ENCODE data around the gene CYP1A1. TPM values are rescaled to one million over a fixed set of nuclear protein-coding genes. Genes with fewer than 3 reads are reported as not detected.

Gene CYP1A1
- total RNA-seq, 1 donor from 2014 or later: 13.8 TPM

DNA sequence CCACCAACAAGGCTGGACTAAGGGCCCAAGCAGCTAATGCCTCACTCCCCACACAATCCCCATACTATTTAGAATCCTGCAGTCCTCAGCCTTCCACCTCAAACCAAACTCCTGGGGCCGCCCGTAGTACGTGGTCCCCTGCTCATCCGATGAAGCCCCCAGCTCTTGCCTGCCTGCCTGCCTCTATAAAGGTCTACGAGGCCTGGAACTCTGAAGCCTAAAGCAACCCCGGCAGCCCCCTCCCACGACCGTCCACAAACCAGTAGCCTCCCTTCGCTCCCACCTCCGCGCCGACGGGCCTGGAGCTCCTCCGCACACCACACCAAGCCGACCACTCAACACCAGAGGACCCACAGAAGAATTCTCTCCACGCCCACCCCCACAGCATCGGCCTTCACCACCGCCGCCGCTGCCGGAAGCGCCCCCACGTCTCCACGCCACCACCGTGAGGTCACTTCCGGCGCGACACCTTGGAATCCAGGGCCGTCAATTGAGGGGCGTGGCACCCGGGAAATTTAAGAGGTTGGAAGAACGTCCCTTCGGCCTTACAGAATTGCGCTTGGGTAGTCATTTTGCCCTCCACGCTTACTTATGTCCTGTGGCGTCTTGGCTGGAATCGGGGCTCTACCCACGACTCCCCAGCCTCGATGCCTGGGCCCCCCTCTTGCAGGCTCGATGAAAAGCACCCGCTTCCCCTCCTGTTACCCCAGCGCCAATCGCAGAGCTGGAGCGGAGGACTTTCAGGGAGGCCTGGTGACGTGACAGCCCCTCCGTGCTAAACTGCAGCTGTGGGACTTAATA lies 29.5 kb downstream of the CYP1A1 start, which contains the start of gene EDC3:
Gene EDC3 (minus strand): TSS at position 428 of the 801 bp plus-strand sequence. CDS start 20,900 bp downstream, outside the sequence.
- peak; percentile 90 for DNase-seq (ENCODE audit: low spot score)

DNA sequence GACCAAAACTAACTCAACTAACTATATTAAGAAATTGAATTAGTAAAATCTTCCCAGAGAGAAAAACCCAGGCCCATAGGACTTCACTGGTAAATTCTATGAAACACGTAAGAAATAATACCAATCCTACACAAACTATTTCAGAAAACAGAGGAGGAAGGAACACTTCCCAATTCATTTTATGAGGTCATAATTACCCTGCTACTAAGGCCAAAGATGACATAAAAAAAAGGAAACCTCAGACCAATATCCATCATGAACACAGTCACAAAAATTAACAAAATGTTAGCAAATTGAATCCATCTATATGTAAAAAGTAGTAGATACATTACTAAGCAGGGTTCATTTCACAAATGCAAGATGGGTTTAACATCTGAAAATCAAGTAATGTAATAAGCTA lies 33.0 kb downstream of the CYP1A1 start:
- no peak for DNase-seq (ENCODE audit: low spot score)

DNA sequence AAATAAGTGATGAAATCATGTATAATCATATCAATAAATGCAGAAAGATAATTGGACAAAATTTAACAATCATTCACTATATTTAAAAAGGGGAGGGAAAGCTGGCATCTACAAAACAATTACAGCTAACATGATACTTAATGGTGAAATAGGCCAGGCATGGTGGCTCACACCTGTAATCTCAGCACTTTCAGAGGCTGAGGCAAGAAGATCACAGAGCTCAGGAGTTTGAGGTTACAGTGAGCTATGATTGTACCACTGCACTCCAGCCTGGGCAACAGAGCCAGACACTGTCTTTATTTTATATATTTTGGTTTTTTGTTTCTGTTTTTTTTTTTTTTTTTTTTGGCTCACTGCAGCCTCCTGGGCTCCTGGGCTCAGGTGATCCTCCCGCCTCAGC lies 41.6 kb downstream of the CYP1A1 start:
- DNase-seq (ENCODE audit: low spot score): no peak

DNA sequence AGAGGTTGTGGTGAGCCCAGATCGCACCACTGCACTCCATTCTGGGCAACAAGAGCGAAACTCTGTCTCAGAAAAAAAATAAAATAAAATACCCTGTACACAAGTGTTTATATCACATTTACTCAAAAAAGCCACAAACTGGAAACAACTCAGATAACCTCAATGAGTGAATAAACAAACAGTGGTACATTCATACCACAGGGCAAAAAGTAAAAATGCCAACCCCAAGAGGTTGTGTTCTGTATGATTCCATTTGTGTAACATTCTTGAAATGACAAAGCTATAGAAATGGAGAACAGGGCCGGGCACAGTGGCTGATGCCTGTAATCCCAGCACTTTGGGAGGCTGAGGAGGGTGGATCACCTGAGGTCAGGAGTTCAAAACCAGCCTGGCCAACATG lies 42.4 kb downstream of the CYP1A1 start:
- no peak for DNase-seq (ENCODE audit: low spot score)

DNA sequence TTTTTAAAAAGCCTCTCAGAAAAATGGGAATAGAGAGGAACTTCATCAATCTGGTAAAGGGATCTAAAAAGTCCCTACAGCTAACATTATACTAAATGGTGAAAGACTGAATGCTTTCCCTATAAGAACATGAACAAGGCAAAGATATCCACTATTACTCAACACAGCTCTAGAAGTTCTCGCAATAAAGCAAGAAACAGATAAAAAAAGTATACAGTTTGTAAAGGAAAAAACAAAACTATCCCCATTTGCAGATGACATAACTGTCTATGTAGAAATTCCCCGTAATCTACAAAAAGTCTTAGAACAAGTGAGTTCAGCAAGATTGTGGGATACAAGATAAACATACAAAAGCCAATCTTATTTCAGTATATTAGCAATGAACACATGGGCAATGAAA lies 44.9 kb downstream of the CYP1A1 start:
- no peak for DNase-seq (ENCODE audit: low spot score)

DNA sequence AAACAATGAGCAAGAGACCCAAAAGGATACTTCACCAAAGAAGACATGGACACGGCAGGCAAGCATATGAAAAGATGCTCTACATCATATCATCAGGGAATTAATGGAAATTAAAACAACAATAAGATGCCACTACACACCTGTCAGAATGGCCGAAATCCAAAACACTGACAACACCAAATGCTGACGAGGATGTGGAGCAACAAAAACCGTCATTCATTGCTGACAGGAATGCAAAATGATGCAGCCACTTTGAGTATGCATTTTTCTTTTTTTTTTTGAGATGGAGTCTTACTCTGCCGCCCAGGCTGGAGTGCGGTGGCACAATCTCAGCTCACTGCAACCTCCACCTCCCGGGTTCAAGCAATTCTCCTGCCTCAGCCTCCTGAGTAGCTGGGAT lies 48.5 kb downstream of the CYP1A1 start:
- DNase-seq (ENCODE audit: low spot score): no peak

DNA sequence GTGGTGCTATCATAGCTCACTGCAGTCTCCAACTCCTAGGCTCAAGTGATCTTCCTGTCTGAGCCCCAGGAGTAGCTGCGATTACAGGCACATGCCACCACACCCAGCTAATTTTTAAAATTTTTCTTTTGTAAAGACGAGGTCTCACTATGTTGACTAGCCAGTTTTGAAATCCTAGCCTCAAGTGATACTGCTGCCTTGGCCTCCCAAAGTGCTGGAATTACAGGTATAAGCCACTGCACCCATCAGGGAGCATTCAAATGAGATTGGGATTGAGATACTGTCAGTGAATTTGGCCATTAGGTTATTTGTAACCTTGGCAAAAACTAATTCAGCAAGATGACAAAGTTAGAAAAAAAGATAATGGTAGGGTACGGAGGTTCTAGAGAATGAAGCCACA lies 51.2 kb downstream of the CYP1A1 start:
- no peak for DNase-seq (ENCODE audit: low spot score)

DNA sequence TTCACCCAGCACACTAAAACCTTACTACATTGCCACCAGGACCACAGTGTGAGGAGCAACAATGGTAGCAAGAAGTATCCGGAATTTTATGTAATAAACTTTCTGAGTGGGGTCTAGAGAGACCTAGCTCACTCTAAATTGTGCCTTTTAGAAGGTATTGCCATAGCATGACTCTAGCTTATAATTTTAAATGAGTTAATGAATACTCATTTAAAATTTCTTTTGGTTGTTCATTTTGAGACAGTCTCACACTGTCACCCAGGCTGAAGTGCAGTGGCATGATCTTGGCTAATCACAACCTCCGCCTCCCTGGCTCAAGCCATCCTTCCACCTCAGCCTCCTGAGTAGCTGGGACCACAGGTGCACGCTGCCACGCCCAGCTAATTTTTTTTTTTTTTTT lies 55.7 kb downstream of the CYP1A1 start:
- DNase-seq (ENCODE audit: low spot score): no peak

Other genes with a start within 250 kb of the CYP1A1 start
- gene ARID3B, start 184.3 kb downstream of the CYP1A1 start, total RNA-seq: 6.8 TPM
- 95.0 TPM for gene CLK3, start 109.7 kb downstream of the CYP1A1 start, total RNA-seq
- 35.9 TPM for gene EDC3, start 29.5 kb downstream of the CYP1A1 start, total RNA-seq
- gene CYP1A2, start 23.3 kb upstream of the CYP1A1 start, total RNA-seq: 0.14 TPM
- 74.2 TPM for gene CSK, start 56.6 kb upstream of the CYP1A1 start, total RNA-seq
- not detected for gene LMAN1L, start 87.3 kb upstream of the CYP1A1 start, total RNA-seq
- not detected for gene CPLX3, start 101.1 kb upstream of the CYP1A1 start, total RNA-seq
- 42.1 TPM for gene ULK3, start 117.6 kb upstream of the CYP1A1 start, total RNA-seq
- gene SCAMP2, start 147.8 kb upstream of the CYP1A1 start, total RNA-seq: 110 TPM
- gene MPI, start 164.5 kb upstream of the CYP1A1 start, total RNA-seq: 46.0 TPM
- 80.4 TPM for gene FAM219B, start 181.3 kb upstream of the CYP1A1 start, total RNA-seq
- gene COX5A, start 212.5 kb upstream of the CYP1A1 start, total RNA-seq: 165 TPM
- 24.1 TPM for gene RPP25, start 231.2 kb upstream of the CYP1A1 start, total RNA-seq